Left lung (tissue), 10 donors: Measurements from ENCODE around the gene SMYD2. TPM values are rescaled to one million over a fixed set of nuclear protein-coding genes. Genes with fewer than 3 reads are reported as not detected.

Experiments used
- ATAC-seq: fragments of 200-7000 bp; cut with Tn5 transposase; one replicate; pipeline ENCODE4 v1.9.1; 2020; ENCODE audit warnings: moderate library complexity
- DNase-seq, 4 donors: peaks; one replicate each; pipeline ENCODE4 v3.0.0-alpha.2; 2013 to 2020
- H3K27ac ChIP-seq, 2 donors: fragments of 200-600 bp; sonication (generic) in 1 of 2; one replicate each; pipeline versions ENCODE4 v1.5.0 to v1.8.0; 2020 to 2021
- H3K27me3 ChIP-seq, 2 donors: fragments of 200-600 bp; sonication (generic) in 1 of 2; one replicate each; pipeline versions ENCODE4 v1.5.0 to v1.8.0; 2020 to 2021
- H3K36me3 ChIP-seq, 2 donors: fragments of 200-600 bp; sonication (generic) in 1 of 2; one replicate each; pipeline versions ENCODE4 v1.5.0 to v1.8.0; 2020 to 2021
- H3K4me1 ChIP-seq, 2 donors: fragments of 200-600 bp; one replicate each; pipeline ENCODE4 v1.8.0; 2021
- H3K4me3 ChIP-seq, 2 donors: fragments of 200-600 bp; sonication (generic) in 1 of 2; one replicate each; pipeline versions ENCODE4 v1.5.0 to v1.8.0; 2020 to 2021; ENCODE audit warnings: mild to moderate bottlenecking in 1 of 2
- H3K9me3 ChIP-seq, 2 donors: fragments of 200-600 bp; sonication (generic) in 1 of 2; one replicate each; pipeline versions ENCODE4 v1.5.0 to v1.8.0; 2020 to 2021
- CTCF ChIP-seq, 2 donors: fragments of 200-600 bp; sonication (generic) in 1 of 2; IDR thresholded peaks; one replicate each; pipeline versions ENCODE4 v1.5.0 to v1.8.0; 2021; ENCODE audit warnings: antibody characterized with exemption in 2 of 2
- intact Hi-C, 2 donors: fragments of 100-400 bp; cut with DNase I; formaldehyde crosslinking; loops; one replicate each; pipeline versions ENCODE4 v1.11.2 to v1.14.2; 2022
- polyA plus RNA-seq, 6 donors: library from polyadenylated mRNA; unstranded; fragments of 120-200 nt; gene quantifications; one replicate each; pipeline ENCODE4 v1.2.1, GENCODE V29; 2013; ENCODE audit not compliant: insufficient read length in 6 of 6
- total RNA-seq, 2 donors: library from RNA; stranded (reverse); fragmentation: NEBNext Ultra II Directional; extraction: Animal tissue kit (Norgen Biotek cat#: 25700); gene quantifications; one replicate each; pipeline ENCODE4 v1.2.1, GENCODE V29; 2021
- donor health status: DM: no; HTN: yes; CAD: no.
- donor health status: DM: no; HTN: no; CAD: no.

Gene SMYD2
- total and polyA plus RNA-seq, 8 donors: 33.2 to 75.5 (median 67.8) TPM

GRCh38 chr1:214261206-214262123 lies 19.5 kb upstream of the SMYD2 start:
- DNase-seq: peak; percentile 71 to 94 (median 80)
- peaks cover 12 to 73% of the 10 kb centered on the region in 2 donors for H3K27me3 ChIP-seq
- no peaks in the 10 kb centered on the region for H3K4me1 ChIP-seq
- no peaks in the 10 kb centered on the region for H3K36me3 ChIP-seq
- H3K4me3 ChIP-seq: no peak overlapping the region
- no peaks in the 10 kb centered on the region for H3K9me3 ChIP-seq
- TF ChIP-seq CTCF (IDR thresholded peaks at IDR 0.05): peak; percentile 94 to 95
- H3K27ac ChIP-seq: no peak overlapping the region
- intact Hi-C loops: loop anchor here in 1 of 2 donors (2.0 kb wide), 1 partner anchor 67 kb away; no protein-coding TSS in a partner anchor
- peak; percentile 100 for ATAC-seq

GRCh38 chr1:214264196-214264595 lies 16.8 kb upstream of the SMYD2 start:
- intact Hi-C loops: no loop called here

DNA sequence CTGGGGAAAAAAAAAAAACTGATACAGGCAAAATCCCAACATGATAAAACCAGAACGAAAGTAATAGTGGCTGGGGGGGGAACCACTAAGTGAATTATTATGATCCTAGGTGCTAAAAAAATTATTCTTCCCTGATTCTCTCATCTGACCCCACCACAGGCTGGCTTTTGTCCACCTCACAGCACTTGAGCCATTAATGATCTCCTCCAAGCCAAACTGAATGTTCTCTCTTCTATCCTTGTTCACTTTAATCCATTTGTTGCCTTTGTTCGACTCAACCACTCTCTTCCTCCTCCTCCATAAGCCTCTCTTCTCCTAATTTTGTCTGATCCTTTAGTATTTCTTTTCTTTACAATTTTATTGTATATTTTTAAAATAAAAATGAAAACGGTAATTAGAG lies 16.0 kb upstream of the SMYD2 start:
- H3K4me3 ChIP-seq: no peak overlapping the region
- DNase-seq (no peak), ATAC-seq (no peak)
- TF ChIP-seq CTCF (IDR thresholded peaks at IDR 0.05): no peak
- peaks cover 20 to 97% of the 10 kb centered on the region in 2 donors for H3K27me3 ChIP-seq
- H3K4me1 ChIP-seq: no peaks in the 10 kb centered on the region
- H3K36me3 ChIP-seq: no peaks in the 10 kb centered on the region
- H3K27ac ChIP-seq: no peak overlapping the region
- intact Hi-C loops: no loop called here
- no peaks in the 10 kb centered on the region for H3K9me3 ChIP-seq

More at GRCh38 chr1:214264196-214264595, 16.8 kb upstream of the SMYD2 start:
- H3K9me3 ChIP-seq: no peaks in the 10 kb centered on the region
- peaks cover 12 to 97% of the 10 kb centered on the region in 2 donors for H3K27me3 ChIP-seq
- TF ChIP-seq CTCF (IDR thresholded peaks at IDR 0.05): no peak
- ATAC-seq (no peak), DNase-seq (no peak)
- no peaks in the 10 kb centered on the region for H3K4me1 ChIP-seq
- H3K27ac ChIP-seq: no peak overlapping the region
- no peak overlapping the region for H3K4me3 ChIP-seq
- no peaks in the 10 kb centered on the region for H3K36me3 ChIP-seq

- no peak for ATAC-seq
- peaks cover 11 to 70% of the 10 kb centered on the region in 2 donors for H3K27me3 ChIP-seq
- intact Hi-C loops: no loop called here
Observed at GRCh38 chr1:214270097-214270650, 10.8 kb upstream of the SMYD2 start.

More at GRCh38 chr1:214270097-214270650, 10.8 kb upstream of the SMYD2 start:
- no peak for DNase-seq
- Histone ChIP-seq H3K4me3 (no peak overlapping the region), H3K4me1 (no peaks in the 10 kb centered on the region), H3K9me3 (no peaks in the 10 kb centered on the region), H3K36me3 (no peaks in the 10 kb centered on the region), H3K27ac (no peak overlapping the region)
- no peak for TF ChIP-seq CTCF (IDR thresholded peaks at IDR 0.05)
